ENCODE data around the gene CST5.

CST5 gene, protein sequence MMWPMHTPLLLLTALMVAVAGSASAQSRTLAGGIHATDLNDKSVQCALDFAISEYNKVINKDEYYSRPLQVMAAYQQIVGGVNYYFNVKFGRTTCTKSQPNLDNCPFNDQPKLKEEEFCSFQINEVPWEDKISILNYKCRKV

DNA sequence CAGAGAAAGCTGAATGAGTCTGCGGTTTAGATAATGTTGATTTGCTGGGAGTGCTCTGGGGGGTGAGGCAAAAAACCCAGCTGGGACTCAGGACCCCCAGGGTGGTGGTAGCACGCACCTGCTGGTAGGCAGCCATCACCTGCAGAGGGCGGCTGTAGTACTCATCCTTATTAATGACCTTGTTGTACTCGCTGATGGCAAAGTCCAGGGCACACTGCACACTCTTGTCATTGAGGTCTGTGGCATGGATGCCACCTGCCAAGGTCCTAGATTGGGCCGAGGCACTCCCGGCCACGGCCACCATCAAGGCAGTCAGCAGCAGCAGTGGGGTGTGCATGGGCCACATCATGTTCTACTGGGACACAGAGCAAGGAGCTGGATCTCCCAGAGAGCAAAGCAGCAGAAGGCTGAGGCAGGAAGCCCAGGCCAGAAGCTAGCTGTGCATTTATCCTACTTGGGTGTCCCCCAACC is at the start of gene CST5:
CST5 (minus strand) TSS at position 421 of the 471 bp plus-strand sequence; CDS start at position 349, 72 bp downstream.
- TF ChIP-seq GATA2 (IDR thresholded peaks at IDR 0.05; ENCODE audit: low read depth, low read length) = no peak
- TF ChIP-seq GATA3 (IDR thresholded peaks at IDR 0.05; ENCODE audit: low read depth, low read length) = no peak

DNA sequence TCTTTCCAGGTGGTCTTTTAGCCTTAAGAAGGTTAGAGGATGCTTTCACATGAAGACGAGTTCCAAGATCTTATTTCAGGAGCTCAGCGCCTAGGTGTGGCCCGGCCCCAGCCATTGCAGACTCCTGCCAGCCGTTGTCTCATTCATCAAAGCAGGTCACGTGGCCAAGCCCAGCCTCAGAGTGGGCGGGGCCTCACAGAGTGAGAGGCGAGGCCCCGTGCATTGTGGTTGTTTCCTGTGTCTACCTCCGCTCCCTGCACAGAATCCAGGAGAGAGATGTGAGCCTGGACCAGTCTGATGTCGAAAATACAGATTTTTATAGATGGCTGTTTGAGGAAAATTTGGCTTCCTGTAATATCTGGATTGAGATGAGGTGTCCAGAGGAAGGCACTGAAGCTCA is 49.2 kb upstream of the CST5 start:
- TF ChIP-seq GATA2 (IDR thresholded peaks at IDR 0.05; ENCODE audit: low read depth, low read length) = no peak
- TF ChIP-seq GATA3 (IDR thresholded peaks at IDR 0.05; ENCODE audit: low read depth, low read length) = no peak

DNA sequence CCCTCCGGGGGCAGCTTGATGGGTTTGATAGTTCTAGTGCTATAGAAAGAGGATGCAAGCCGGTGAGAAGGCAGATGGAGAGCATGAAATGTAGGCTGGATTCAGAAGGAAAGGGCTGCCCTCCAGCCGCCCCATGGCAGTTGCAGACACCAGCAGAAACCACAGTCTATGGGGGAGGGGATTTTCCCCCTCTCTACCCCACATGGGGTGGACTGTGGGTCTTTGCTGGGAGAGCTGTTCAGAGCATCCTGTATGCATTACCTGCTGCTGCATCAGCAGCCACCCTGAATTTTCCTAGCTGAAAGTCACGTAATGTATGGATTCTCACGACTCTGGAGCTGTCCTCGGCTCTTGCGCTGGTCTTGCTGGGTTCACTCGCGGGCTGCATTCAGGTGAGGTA is 48.8 kb upstream of the CST5 start:
- TF ChIP-seq GATA2 (IDR thresholded peaks at IDR 0.05; ENCODE audit: low read depth, low read length) (no peak), GATA3 (IDR thresholded peaks at IDR 0.05; ENCODE audit: low read depth, low read length) (no peak)

DNA sequence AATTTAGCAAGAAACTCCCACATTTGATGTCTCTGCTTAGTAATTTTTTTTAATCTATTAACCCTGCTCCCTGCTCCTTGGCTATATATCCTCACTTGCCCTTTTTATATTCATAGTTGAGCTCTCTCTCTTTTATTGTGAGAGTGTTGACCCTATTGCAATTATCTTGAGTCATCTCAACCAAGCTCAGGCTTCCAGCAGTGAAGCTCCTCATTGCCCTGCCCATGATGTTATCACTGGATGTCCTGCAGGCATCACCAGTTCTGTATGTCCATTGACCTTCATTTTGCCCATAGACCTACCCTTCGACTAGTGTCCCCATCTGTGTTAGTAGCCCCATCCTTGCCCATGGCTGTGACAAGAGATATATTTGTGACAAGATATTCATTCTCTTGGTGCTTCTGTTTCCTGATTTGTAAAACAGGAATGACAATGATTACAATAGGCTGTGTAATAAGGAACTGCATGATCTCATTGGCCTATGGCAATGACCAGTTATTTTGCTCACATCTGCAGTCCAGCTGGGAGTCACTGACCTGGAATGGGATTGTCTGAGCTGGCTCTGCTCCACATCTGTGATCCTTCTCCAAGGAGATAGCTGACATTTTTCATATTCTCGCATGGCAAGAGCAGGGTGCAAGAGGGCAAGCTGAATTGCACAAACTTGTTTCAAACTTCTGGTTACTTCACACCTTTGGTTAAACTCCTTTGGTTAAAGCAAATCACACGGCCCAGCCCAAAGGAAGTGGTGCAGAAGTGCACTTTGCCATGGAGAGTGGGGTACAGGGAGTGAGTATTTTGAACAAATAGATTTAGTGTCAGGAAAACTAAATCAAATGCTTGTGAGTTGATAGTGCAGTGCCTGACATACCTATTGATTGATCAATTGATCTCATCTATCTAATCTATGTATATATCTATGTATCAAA is 47.7 kb upstream of the CST5 start:
- TF ChIP-seq GATA3 (IDR thresholded peaks at IDR 0.05; ENCODE audit: low read depth, low read length) (no peak), GATA2 (IDR thresholded peaks at IDR 0.05; ENCODE audit: low read depth, low read length) (no peak)

DNA sequence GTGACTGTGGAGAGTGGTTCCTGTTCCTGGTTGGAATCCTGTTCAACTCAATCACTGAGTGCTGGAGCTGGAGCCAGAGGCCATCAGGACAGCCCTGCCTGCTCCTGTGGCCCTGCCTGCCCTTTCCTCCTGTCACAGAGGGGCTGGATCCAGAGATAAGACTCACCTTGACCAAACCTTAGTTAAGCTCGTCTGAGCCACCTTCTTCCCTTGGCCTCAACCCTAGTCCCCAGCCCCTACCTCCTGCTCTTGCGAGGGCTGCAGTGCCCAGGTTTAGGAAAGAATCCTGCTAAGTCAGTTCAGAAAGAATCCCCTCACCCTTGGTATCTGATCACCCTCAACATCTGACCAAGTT is 47.0 kb upstream of the CST5 start:
- no peak for TF ChIP-seq GATA2 (IDR thresholded peaks at IDR 0.05; ENCODE audit: low read depth, low read length)
- TF ChIP-seq GATA3 (IDR thresholded peaks at IDR 0.05; ENCODE audit: low read depth, low read length) = no peak

DNA sequence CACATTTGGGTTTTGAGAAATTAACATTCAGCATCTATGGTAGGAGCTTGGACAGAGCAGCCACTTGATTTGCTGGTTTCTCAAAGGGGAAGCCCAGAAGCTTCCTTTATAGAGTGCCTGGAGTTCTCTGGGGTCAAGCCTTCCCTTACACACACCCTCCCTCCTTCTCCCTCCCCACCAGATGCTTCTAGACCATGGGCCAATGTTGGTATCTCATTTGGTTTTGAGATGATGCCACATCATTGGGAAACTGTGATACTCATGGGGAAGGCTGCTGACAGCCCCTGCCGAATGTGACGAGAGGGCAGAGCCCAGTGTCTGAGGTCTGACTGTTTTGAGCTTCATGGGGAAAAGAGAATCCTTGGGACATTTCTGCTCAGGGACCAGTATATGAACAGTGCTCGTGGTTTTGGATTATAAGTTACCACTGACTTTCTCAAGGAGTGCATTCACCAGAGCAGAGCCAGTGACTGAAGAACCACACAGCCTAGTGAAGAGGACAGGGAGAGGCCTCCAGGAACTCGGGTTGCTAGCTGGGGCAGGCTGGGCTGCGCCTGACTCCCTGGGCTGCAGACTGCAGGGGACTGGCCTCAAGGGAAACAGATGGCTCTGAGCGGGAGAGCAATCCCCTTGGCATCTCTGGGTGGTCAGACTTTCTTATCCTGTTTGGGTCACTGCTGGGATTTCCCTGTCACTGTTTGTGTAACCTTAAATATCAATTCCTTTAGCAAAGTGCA is 46.4 kb upstream of the CST5 start:
- TF ChIP-seq GATA2 (IDR thresholded peaks at IDR 0.05; ENCODE audit: low read depth, low read length) (no peak), GATA3 (IDR thresholded peaks at IDR 0.05; ENCODE audit: low read depth, low read length) (no peak)

DNA sequence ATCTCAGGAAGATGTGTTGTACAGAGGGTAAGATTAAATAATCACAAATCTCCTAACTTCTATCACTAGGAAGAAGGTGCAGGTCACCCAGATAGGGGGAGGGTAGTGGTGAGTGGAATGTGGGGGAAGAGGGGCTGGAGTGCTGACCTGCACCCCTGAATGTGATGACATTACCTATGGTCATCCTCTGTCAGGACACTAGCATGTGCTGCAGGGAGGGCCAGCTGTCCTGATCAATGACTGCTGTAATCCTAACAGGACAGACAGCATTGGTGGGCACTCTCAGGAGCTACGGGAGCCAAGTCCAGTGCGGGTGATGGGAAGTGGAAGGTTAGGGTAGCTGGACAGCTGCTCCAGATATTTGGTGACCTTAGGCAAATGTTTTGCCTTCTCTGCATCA is 45.2 kb upstream of the CST5 start:
- TF ChIP-seq GATA3 (IDR thresholded peaks at IDR 0.05; ENCODE audit: low read depth, low read length) = no peak
- no peak for TF ChIP-seq GATA2 (IDR thresholded peaks at IDR 0.05; ENCODE audit: low read depth, low read length)

DNA sequence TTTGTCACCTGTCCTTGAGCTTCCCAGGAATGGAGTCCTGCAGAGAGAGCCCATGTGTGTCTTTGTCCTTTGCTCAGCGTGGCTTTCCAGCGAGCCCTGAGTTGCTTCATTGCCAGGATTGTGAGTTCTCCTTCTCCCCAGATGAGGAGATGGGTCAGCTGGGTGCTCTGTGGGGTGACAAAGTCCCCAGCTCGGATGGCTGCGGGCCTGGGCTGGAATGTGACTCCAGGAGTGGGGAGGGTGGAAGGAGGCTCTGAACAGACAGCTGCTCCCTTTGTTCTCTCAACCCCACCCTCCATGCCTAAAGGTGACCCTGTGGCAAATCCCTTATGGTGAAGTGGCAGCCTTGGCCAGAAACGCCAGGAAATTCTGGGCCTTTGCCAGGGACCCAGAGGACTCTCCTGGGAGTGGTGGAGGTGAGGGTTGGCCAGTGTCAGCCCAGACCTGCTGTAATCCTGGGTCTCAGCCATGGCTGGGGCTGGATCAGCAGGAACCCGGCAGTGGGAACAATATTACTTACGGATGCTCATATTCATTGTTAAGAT is 44.4 kb upstream of the CST5 start:
- no peak for TF ChIP-seq GATA2 (IDR thresholded peaks at IDR 0.05; ENCODE audit: low read depth, low read length)
- TF ChIP-seq GATA3 (IDR thresholded peaks at IDR 0.05; ENCODE audit: low read depth, low read length) = no peak

DNA sequence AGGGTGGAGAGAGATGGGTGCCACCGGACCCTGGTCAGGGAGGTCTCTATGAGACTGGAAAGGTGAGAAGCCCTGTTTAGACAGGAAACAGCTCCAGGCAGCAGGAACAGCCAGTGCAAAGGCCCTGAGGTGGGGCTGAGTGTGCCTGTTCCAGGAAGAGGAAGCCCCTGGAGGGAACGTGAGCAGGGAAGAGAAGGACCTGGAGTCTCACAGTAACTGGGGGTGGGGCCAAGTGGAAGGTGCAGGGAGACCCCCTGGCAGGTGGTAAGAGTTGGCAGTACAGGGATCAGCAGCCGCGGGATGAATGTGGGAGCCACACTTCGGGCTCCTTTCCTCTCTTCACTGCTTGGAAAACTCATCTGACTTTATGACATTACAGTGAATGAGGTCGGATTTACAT is 43.8 kb upstream of the CST5 start:
- TF ChIP-seq GATA2 (IDR thresholded peaks at IDR 0.05; ENCODE audit: low read depth, low read length) (no peak), GATA3 (IDR thresholded peaks at IDR 0.05; ENCODE audit: low read depth, low read length) (no peak)

DNA sequence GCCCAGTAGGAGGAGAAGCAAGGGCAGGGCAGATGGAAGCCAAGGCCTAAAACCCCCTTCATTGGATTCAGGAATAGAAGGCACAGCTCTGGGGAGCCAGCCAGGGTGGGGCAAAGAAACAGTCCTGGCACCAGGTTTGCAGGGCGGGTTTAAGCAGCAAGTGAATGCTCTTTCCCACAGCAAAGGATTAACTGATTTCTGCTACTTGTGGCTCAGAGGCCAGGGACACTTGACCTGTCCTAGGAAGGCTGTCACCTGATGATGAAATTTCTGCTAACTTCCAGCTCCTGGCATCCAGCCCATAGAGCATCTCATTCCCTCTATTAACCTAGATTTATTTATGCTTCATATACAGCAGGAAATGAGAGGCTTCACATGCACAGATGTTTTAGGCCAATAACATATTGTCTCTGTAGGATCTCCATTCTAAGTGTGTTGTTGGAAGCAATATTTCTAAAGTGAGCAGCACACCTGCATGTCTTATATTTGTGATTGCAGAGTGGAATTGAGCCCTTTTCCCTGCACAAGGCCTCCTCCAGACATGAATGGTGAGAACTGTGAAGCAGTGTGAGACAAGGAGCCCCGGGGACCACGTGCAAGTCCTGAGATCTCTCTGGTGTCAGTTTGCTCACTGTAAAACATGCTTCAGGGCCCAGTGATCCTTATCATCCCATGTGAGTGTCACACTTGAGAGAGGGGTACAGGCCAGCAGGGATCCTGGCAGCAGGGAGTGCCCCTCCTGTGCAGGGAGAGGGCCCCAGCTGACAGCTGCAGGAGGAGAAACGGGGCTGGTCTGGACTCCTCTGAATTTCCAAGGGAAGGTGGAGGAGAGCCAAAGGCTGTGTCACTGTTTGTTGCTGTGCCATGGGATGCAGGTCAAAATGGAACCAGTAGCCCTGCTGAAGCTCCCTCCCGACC is 41.1 kb upstream of the CST5 start:
- TF ChIP-seq GATA3 (IDR thresholded peaks at IDR 0.05; ENCODE audit: low read depth, low read length) (no peak), GATA2 (IDR thresholded peaks at IDR 0.05; ENCODE audit: low read depth, low read length) (no peak)

DNA sequence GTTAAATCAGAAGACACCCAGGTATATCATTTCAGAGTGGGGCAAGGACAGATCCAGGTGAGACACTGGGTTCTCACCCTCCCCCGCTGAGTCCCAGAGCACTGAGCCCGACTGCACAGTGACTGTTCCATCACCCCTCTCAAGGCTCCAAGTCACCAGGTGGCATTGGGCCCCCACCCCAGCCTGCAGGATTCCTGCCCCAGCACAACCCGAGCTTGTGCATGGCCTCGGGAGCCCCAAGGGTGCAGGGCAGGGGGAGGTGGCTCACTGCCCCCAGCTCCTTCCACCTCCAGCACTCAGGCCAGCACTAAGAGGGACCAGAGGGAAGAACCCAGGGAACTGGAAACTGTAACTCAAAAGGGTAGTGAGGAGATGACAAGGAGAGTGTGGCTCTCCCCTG is 39.3 kb upstream of the CST5 start:
- TF ChIP-seq GATA2 (IDR thresholded peaks at IDR 0.05; ENCODE audit: low read depth, low read length) (no peak), GATA3 (IDR thresholded peaks at IDR 0.05; ENCODE audit: low read depth, low read length) (no peak)

DNA sequence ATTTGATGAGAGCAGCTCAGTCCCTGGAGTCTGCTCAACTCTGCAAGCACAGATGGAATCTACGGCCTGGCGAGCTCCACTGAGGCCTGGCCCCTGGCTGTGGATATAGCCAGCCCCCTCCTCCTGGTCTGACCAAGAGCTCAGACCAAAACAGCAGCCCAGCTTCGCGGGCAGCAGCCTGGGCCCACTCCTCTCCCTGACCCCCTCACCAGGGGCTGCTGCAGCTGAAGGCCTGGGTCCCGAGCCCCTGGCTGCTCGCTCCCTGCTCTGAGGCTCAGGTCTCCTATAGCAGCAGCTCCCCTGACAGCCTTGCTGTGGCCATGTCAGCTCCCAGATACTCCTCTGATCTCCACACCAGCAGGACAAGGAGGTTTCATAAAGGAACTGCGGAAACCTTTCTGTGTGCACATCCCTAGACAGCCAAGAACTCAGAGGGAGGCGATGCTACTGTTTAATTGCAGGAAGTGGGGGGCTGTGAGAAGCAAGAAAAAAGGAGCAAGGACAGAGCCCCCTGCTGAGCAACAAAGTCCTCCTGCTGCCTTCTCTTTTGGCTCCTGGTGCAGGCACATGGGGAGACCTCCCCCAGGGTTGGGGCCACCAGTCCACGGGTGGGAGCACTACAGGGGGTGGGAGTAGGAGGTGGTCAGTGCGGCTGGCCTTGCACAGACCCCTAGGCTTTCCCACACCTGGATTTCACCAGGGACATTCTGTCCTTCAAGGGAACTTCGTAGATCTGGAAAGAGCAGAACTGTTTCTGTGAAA is 38.7 kb upstream of the CST5 start:
- TF ChIP-seq GATA3 (IDR thresholded peaks at IDR 0.05; ENCODE audit: low read depth, low read length) (no peak), GATA2 (IDR thresholded peaks at IDR 0.05; ENCODE audit: low read depth, low read length) (no peak)
